ENCODE measurements around the gene KCTD1.

Gene KCTD1

GRCh38 chr18:26482569-26482968, 65.8 kb downstream of the KCTD1 start:
- peaks cover 3% of the 10 kb centered on the region for H3K27me3 ChIP-seq (ENCODE audit: insufficient read depth, poor library complexity, severe bottlenecking)
- no peak for DNase-seq (ENCODE audit: low read depth in 1 of 2, low spot score in 1 of 2)
- no peak overlapping the region for H3K27ac ChIP-seq (replicated peaks)
- H3K4me3 ChIP-seq (replicated peaks; ENCODE audit: insufficient read depth, low read length): no peak overlapping the region
- TF ChIP-seq CTCF (IDR thresholded peaks at IDR 0.05; ENCODE audit: insufficient read depth, low read length): no peak
- no peak for TF ChIP-seq POLR2AphosphoS5 (IDR thresholded peaks at IDR 0.05; ENCODE audit: low read depth)
- TF ChIP-seq GABPA (IDR thresholded peaks at IDR 0.05; ENCODE audit: low read depth): no peak
- no peak for TF ChIP-seq SPI1 (IDR thresholded peaks at IDR 0.05; ENCODE audit: borderline replicate concordance, low read depth)
- TF ChIP-seq REST (IDR thresholded peaks at IDR 0.05; ENCODE audit: insufficient replicate concordance, low read depth): no peak

- no peak for DNase-seq (ENCODE audit: low read depth in 1 of 2, low spot score in 1 of 2)
- H3K4me3 ChIP-seq (replicated peaks; ENCODE audit: insufficient read depth, low read length): no peak overlapping the region
- TF ChIP-seq REST (IDR thresholded peaks at IDR 0.05; ENCODE audit: insufficient replicate concordance, low read depth) (no peak), CTCF (IDR thresholded peaks at IDR 0.05; ENCODE audit: insufficient read depth, low read length) (no peak), SPI1 (IDR thresholded peaks at IDR 0.05; ENCODE audit: borderline replicate concordance, low read depth) (no peak), POLR2AphosphoS5 (IDR thresholded peaks at IDR 0.05; ENCODE audit: low read depth) (no peak), GABPA (IDR thresholded peaks at IDR 0.05; ENCODE audit: low read depth) (no peak)
- peaks cover 3% of the 10 kb centered on the region for H3K27me3 ChIP-seq (ENCODE audit: insufficient read depth, poor library complexity, severe bottlenecking)
- H3K27ac ChIP-seq (replicated peaks): no peak overlapping the region
Observed at GRCh38 chr18:26480897-26481795, 67.2 kb downstream of the KCTD1 start.

GRCh38 chr18:26479681-26480079, 68.7 kb downstream of the KCTD1 start:
- no peak for DNase-seq (ENCODE audit: low read depth in 1 of 2, low spot score in 1 of 2)
- H3K4me3 ChIP-seq (replicated peaks; ENCODE audit: insufficient read depth, low read length): no peak overlapping the region
- TF ChIP-seq POLR2AphosphoS5 (IDR thresholded peaks at IDR 0.05; ENCODE audit: low read depth) (no peak), REST (IDR thresholded peaks at IDR 0.05; ENCODE audit: insufficient replicate concordance, low read depth) (no peak), GABPA (IDR thresholded peaks at IDR 0.05; ENCODE audit: low read depth) (no peak), SPI1 (IDR thresholded peaks at IDR 0.05; ENCODE audit: borderline replicate concordance, low read depth) (no peak), CTCF (IDR thresholded peaks at IDR 0.05; ENCODE audit: insufficient read depth, low read length) (no peak)
- H3K27ac ChIP-seq (replicated peaks): no peak overlapping the region
- H3K27me3 ChIP-seq (ENCODE audit: insufficient read depth, poor library complexity, severe bottlenecking): peaks cover 3% of the 10 kb centered on the region
